HepG2 (cell line): ENCODE data around the gene FAM78A. TPM values are rescaled to one million over a fixed set of nuclear protein-coding genes. Genes with fewer than 3 reads are reported as not detected.
A peak's percentile ranks its signal among the peaks of the same experiment; 100 is the strongest.

ENCODE experiments used
- AFF4 ChIP-seq: sonication (generic); formaldehyde crosslinking; IDR thresholded peaks from 2 replicates; pipeline ENCODE4 v1.4.0; 2020; ENCODE audit warnings: missing genetic modification reagents
- HOXA7 ChIP-seq: sonication (generic); formaldehyde crosslinking; IDR thresholded peaks from 2 replicates; pipeline ENCODE4 v1.8.1; 2022; ENCODE audit warnings: mild to moderate bottlenecking, missing genetic modification reagents, moderate library complexity
- PHF8 ChIP-seq: sonication (generic); formaldehyde crosslinking; IDR thresholded peaks from 2 replicates; pipeline ENCODE4 v1.5.0; 2020; ENCODE audit warnings: missing genetic modification reagents
- TRIM22 ChIP-seq: fragments of 450-650 bp; IDR thresholded peaks from 2 replicates; pipeline ENCODE4 v1.6.1; 2017
- XBP1 ChIP-seq: sonication (generic); formaldehyde crosslinking; IDR thresholded peaks from 2 replicates; pipeline ENCODE4 v1.5.0; 2020; ENCODE audit warnings: missing genetic modification reagents
- ZBTB33 ChIP-seq: sonication (generic); formaldehyde crosslinking; IDR thresholded peaks from 2 replicates; pipeline ENCODE4 v1.4.0; 2020; ENCODE audit warnings: missing genetic modification reagents
- ZFP91 ChIP-seq: sonication (generic); formaldehyde crosslinking; IDR thresholded peaks from 2 replicates; pipeline ENCODE4 v1.9.0; 2022; ENCODE audit warnings: missing genetic modification reagents, mild to moderate bottlenecking, borderline replicate concordance
- ZNF143 ChIP-seq: sonication (generic); formaldehyde crosslinking; IDR thresholded peaks from 2 replicates; pipeline ENCODE4 v1.4.0; 2020; ENCODE audit warnings: missing genetic modification reagents
- ZNF274 ChIP-seq: sonication (generic); formaldehyde crosslinking; IDR thresholded peaks from 2 replicates; pipeline ENCODE4 v1.5.1; 2020; ENCODE audit warnings: mild to moderate bottlenecking, missing genetic modification reagents
- ZNF275 ChIP-seq: sonication (generic); formaldehyde crosslinking; IDR thresholded peaks from 2 replicates; pipeline ENCODE4 v1.8.0; 2022; ENCODE audit warnings: missing genetic modification reagents, mild to moderate bottlenecking, inconsistent platforms, borderline replicate concordance
- ZNF432 ChIP-seq: sonication (generic); formaldehyde crosslinking; IDR thresholded peaks from 2 replicates; pipeline ENCODE4 v1.5.0; 2020; ENCODE audit warnings: missing genetic modification reagents, mild to moderate bottlenecking, borderline replicate concordance
- ZNF460 ChIP-seq: sonication (generic); formaldehyde crosslinking; IDR thresholded peaks from 2 replicates; pipeline ENCODE4 v1.5.1; 2020; ENCODE audit warnings: missing genetic modification reagents, mild to moderate bottlenecking, borderline replicate concordance
- ZNF639 ChIP-seq: conservative IDR thresholded peaks from 2 replicates; pipeline ENCODE4 v1.6.1; 2018; ENCODE audit warnings: missing genetic modification reagents
- ZNF720 ChIP-seq: sonication (generic); formaldehyde crosslinking; IDR thresholded peaks from 2 replicates; pipeline ENCODE4 v1.4.0; 2020; ENCODE audit warnings: missing genetic modification reagents
- ZSCAN22 ChIP-seq: sonication (generic); formaldehyde crosslinking; IDR thresholded peaks from 2 replicates; pipeline ENCODE4 v1.4.0; 2020; ENCODE audit warnings: mild to moderate bottlenecking, missing genetic modification reagents
- ZSCAN9 ChIP-seq: IDR thresholded peaks from 2 replicates; pipeline ENCODE4 v1.6.1; 2016; ENCODE audit warnings: borderline replicate concordance
- ZZZ3 ChIP-seq: sonication (generic); formaldehyde crosslinking; IDR thresholded peaks from 2 replicates; pipeline ENCODE4 v1.4.0; 2020; ENCODE audit warnings: missing genetic modification reagents, mild to moderate bottlenecking, borderline replicate concordance
- polyA plus RNA-seq, 8 experiments: library from polyadenylated mRNA; depleted of rRNA in 3 of 8; stranded (reverse) in 7 of 8; unstranded in 1 of 8; fragments of >200 nt; fragmentation: Illumina TruSeq in 4 of 8; extraction: Trizol in 4 of 8; gene quantifications; 2 replicates each; pipeline versions ENCODE4 v1.2.1 to v1.2.3, GENCODE V29; 2011 to 2016; ENCODE audit warnings: low read depth in 4 of 8, missing spikeins in 1 of 8, mixed read lengths in 1 of 8; ENCODE audit not compliant: insufficient read depth in 1 of 8
- total RNA-seq, 5 experiments: library from RNA; depleted of rRNA; stranded (reverse); fragments of >200 nt; fragmentation: Illumina TruSeq; extraction: Trizol; gene quantifications; 2 replicates each; pipeline ENCODE4 v1.2.3, GENCODE V29; 2016; ENCODE audit warnings: low read depth in 1 of 5

FAM78A gene
- total and polyA plus RNA-seq, 2 of the 13 experiments (the other 11 are each of a cell fraction or from before 2014, with no cell fraction given): 0.18 to 0.62 TPM

GRCh38 chr9:131277910-131278701 lies 1.8 kb upstream of the FAM78A start (continued):
- TF ChIP-seq AFF4 (CRISPR knock-in tag) (no peak), HOXA7 (CRISPR knock-in tag) (no peak), XBP1 (no peak), ZNF274 (no peak), ZNF275 (0 out of 2 replicates have a peak, but pooled peaks have one; percentile 21), ZNF143 (CRISPR knock-in tag) (peak; percentile 89), ZBTB33 (CRISPR knock-in tag) (no peak), PHF8 (no peak), ZZZ3 (CRISPR knock-in tag) (no peak), ZNF639 (CRISPR knock-in tag) (no peak), ZSCAN9 (no peak), ZSCAN22 (CRISPR knock-in tag) (no peak), ZFP91 (peak; percentile 31; the same call in 1 of the 2 replicates), TRIM22 (no peak), ZNF432 (no peak), ZNF460 (CRISPR knock-in tag) (no peak), ZNF720 (CRISPR knock-in tag) (no peak)
